SK-N-SH treated with all-trans-retinoic acid at 6 μM for 48 hours (cell line): ENCODE measurements around the gene CCL28.
"Not testable (repeated sequence)": the region's sequence is repeated elsewhere in the genome, so short reads cannot be mapped to it uniquely, and the experiment has no call there.

Experiments used
- ATAC-seq: fragments of 200-7000 bp; cut with Tn5 transposase; 3 replicates; pipeline ENCODE4 v1.9.1; 2020; ENCODE audit warnings: mild to moderate bottlenecking, moderate library complexity
- ARNTL ChIP-seq: fragments of 450-650 bp; formaldehyde crosslinking; IDR thresholded peaks from 2 replicates; pipeline ENCODE4 v1.5.0; 2020; ENCODE audit warnings: low read depth, mild to moderate bottlenecking, moderate library complexity, borderline replicate concordance
- BACH2 ChIP-seq: fragments of 250-450 bp; sonication (Bioruptor Pico); IDR thresholded peaks from 2 replicates; pipeline ENCODE4 v1.9.0; 2021; ENCODE audit warnings: mild to moderate bottlenecking, borderline replicate concordance
- CSDC2 ChIP-seq: fragments of 250-450 bp; sonication (Bioruptor Pico); IDR thresholded peaks from 2 replicates; pipeline ENCODE4 v1.5.0; 2020; ENCODE audit warnings: mild to moderate bottlenecking, moderate library complexity
- CSRNP3 ChIP-seq: fragments of 250-450 bp; sonication (Bioruptor Pico); IDR thresholded peaks from 2 replicates; pipeline ENCODE4 v1.5.1; 2021; ENCODE audit warnings: mild to moderate bottlenecking, moderate library complexity
- ESRRG ChIP-seq: fragments of 250-450 bp; sonication (Bioruptor Pico); IDR thresholded peaks from 2 replicates; pipeline ENCODE4 v1.6.1; 2021; ENCODE audit warnings: mild to moderate bottlenecking
- GLIS3 ChIP-seq: fragments of 250-450 bp; sonication (Bioruptor Pico); IDR thresholded peaks from 2 replicates; pipeline ENCODE4 v1.5.0; 2020; ENCODE audit warnings: mild to moderate bottlenecking, moderate library complexity
- ISL1 ChIP-seq: fragments of 250-450 bp; sonication (Bioruptor Pico); IDR thresholded peaks from 2 replicates; pipeline ENCODE4 v2.1.2; 2022; ENCODE audit warnings: mild to moderate bottlenecking, moderate library complexity
- OSR1 ChIP-seq: fragments of 250-450 bp; sonication (Bioruptor Pico); IDR thresholded peaks from 2 replicates; pipeline ENCODE4 v1.8.0; 2022; ENCODE audit warnings: moderate library complexity, mild to moderate bottlenecking, inconsistent platforms
- RARB ChIP-seq: fragments of 250-450 bp; sonication (Bioruptor Pico); IDR thresholded peaks from 2 replicates; pipeline ENCODE4 v1.8.0; 2021; ENCODE audit warnings: mild to moderate bottlenecking, moderate library complexity
- TCF4 ChIP-seq: fragments of 250-450 bp; sonication (Bioruptor Pico); IDR thresholded peaks from 2 replicates; pipeline ENCODE4 v1.8.0; 2021; ENCODE audit warnings: mild to moderate bottlenecking, moderate library complexity, borderline replicate concordance
- TOX ChIP-seq: fragments of 250-450 bp; sonication (Bioruptor Pico); IDR thresholded peaks from 2 replicates; pipeline ENCODE4 v1.8.0; 2021; ENCODE audit warnings: mild to moderate bottlenecking, moderate library complexity, borderline replicate concordance
- ZC3H10 ChIP-seq: fragments of 250-450 bp; sonication (Bioruptor Pico); IDR thresholded peaks from 2 replicates; pipeline ENCODE4 v1.5.1; 2021; ENCODE audit warnings: mild to moderate bottlenecking, moderate library complexity
- ZFP3 ChIP-seq: fragments of 250-450 bp; sonication (Bioruptor Pico); IDR thresholded peaks from 2 replicates; pipeline ENCODE4 v1.5.0; 2020; ENCODE audit warnings: mild to moderate bottlenecking, moderate library complexity
- ZFP30 ChIP-seq: fragments of 450-650 bp; formaldehyde crosslinking; IDR thresholded peaks from 2 replicates; pipeline ENCODE4 v1.5.0; 2022; ENCODE audit warnings: mild to moderate bottlenecking, moderate library complexity
- ZNF565 ChIP-seq: fragments of 450-650 bp; formaldehyde crosslinking; conservative IDR thresholded peaks from 2 replicates; pipeline ENCODE4 v1.5.0; 2020; ENCODE audit warnings: low read depth, mild to moderate bottlenecking, moderate library complexity
- ZNF70 ChIP-seq: fragments of 450-650 bp; formaldehyde crosslinking; IDR thresholded peaks from 2 replicates; pipeline ENCODE4 v1.5.0; 2020; ENCODE audit warnings: mild to moderate bottlenecking, moderate library complexity
- TF ChIP-seq, protein P1 (sequence below): fragments of 250-450 bp; sonication (Bioruptor Pico); IDR thresholded peaks from 2 replicates; pipeline ENCODE4 v1.5.0; 2020; ENCODE audit warnings: mild to moderate bottlenecking, moderate library complexity
- TF ChIP-seq, protein P2 (sequence below): fragments of 250-450 bp; sonication (Bioruptor Pico); IDR thresholded peaks from 2 replicates; pipeline ENCODE4 v1.8.0; 2020; ENCODE audit warnings: mild to moderate bottlenecking, moderate library complexity, borderline replicate concordance
- TF ChIP-seq, protein P3 (sequence below): fragments of 250-450 bp; sonication (Bioruptor Pico); IDR thresholded peaks from 2 replicates; pipeline ENCODE4 v1.5.1; 2020; ENCODE audit warnings: low read depth, mild to moderate bottlenecking, moderate library complexity
- TF ChIP-seq, protein P4 (sequence below): fragments of 250-450 bp; sonication (Bioruptor Pico); IDR thresholded peaks from 2 replicates; pipeline ENCODE4 v1.8.0; 2021; ENCODE audit warnings: low read depth, mild to moderate bottlenecking, moderate library complexity, borderline replicate concordance

Gene CCL28, protein sequence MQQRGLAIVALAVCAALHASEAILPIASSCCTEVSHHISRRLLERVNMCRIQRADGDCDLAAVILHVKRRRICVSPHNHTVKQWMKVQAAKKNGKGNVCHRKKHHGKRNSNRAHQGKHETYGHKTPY

DNA sequence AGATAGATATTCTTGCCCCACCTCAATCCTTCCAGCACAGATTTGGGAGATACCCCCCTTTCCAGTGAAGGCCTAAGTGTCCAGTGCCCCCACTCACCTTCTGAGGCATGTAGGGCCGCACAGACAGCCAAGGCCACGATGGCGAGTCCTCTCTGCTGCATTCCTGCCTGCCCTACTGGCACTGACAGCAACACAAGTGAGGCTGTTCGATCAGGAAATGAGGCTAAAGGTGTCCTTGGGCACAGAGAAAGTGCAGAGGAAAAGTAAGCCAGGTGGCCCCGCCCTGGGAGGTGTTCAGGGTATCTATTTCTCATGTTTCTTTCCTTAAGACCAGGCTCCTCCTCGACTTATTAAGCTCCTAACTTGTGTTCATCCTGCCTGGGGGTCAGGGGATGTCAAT, at the start of gene CCL28:
Gene CCL28 (minus strand): TSS at position 236 of the 400 bp plus-strand sequence. CDS start 75 bp downstream, at position 161.
- ATAC-seq: no peak
- TF ChIP-seq ZFP30 (CRISPR knock-in tag) (no peak), ISL1 (CRISPR knock-in tag) (no peak), ZFP3 (no peak), ZNF565 (CRISPR knock-in tag) (no peak), CSRNP3 (CRISPR knock-in tag) (no peak), ARNTL (CRISPR knock-in tag) (no peak), CSDC2 (CRISPR knock-in tag) (no peak), GLIS3 (CRISPR knock-in tag) (no peak), TOX (no peak), RARB (no peak), TCF4 (CRISPR knock-in tag) (no peak), ZC3H10 (no peak)
- TF ChIP-seq, protein P1, sequence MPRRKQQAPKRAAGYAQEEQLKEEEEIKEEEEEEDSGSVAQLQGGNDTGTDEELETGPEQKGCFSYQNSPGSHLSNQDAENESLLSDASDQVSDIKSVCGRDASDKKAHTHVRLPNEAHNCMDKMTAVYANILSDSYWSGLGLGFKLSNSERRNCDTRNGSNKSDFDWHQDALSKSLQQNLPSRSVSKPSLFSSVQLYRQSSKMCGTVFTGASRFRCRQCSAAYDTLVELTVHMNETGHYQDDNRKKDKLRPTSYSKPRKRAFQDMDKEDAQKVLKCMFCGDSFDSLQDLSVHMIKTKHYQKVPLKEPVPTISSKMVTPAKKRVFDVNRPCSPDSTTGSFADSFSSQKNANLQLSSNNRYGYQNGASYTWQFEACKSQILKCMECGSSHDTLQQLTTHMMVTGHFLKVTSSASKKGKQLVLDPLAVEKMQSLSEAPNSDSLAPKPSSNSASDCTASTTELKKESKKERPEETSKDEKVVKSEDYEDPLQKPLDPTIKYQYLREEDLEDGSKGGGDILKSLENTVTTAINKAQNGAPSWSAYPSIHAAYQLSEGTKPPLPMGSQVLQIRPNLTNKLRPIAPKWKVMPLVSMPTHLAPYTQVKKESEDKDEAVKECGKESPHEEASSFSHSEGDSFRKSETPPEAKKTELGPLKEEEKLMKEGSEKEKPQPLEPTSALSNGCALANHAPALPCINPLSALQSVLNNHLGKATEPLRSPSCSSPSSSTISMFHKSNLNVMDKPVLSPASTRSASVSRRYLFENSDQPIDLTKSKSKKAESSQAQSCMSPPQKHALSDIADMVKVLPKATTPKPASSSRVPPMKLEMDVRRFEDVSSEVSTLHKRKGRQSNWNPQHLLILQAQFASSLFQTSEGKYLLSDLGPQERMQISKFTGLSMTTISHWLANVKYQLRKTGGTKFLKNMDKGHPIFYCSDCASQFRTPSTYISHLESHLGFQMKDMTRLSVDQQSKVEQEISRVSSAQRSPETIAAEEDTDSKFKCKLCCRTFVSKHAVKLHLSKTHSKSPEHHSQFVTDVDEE (CRISPR knock-in tag): no peak
- TF ChIP-seq, protein P2, sequence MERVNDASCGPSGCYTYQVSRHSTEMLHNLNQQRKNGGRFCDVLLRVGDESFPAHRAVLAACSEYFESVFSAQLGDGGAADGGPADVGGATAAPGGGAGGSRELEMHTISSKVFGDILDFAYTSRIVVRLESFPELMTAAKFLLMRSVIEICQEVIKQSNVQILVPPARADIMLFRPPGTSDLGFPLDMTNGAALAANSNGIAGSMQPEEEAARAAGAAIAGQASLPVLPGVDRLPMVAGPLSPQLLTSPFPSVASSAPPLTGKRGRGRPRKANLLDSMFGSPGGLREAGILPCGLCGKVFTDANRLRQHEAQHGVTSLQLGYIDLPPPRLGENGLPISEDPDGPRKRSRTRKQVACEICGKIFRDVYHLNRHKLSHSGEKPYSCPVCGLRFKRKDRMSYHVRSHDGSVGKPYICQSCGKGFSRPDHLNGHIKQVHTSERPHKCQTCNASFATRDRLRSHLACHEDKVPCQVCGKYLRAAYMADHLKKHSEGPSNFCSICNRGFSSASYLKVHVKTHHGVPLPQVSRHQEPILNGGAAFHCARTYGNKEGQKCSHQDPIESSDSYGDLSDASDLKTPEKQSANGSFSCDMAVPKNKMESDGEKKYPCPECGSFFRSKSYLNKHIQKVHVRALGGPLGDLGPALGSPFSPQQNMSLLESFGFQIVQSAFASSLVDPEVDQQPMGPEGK (CRISPR knock-in tag): no peak
- TF ChIP-seq, protein P3, sequence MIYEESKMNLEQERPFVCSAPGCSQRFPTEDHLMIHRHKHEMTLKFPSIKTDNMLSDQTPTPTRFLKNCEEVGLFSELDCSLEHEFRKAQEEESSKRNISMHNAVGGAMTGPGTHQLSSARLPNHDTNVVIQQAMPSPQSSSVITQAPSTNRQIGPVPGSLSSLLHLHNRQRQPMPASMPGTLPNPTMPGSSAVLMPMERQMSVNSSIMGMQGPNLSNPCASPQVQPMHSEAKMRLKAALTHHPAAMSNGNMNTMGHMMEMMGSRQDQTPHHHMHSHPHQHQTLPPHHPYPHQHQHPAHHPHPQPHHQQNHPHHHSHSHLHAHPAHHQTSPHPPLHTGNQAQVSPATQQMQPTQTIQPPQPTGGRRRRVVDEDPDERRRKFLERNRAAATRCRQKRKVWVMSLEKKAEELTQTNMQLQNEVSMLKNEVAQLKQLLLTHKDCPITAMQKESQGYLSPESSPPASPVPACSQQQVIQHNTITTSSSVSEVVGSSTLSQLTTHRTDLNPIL (CRISPR knock-in tag): no peak

GRCh38 chr5:43461066-43461465, 48.9 kb upstream of the CCL28 start:
- ATAC-seq: no peak
- TF ChIP-seq ZC3H10 (no peak), BACH2 (CRISPR knock-in tag) (no peak), GLIS3 (CRISPR knock-in tag) (no peak), ISL1 (CRISPR knock-in tag) (no peak), ESRRG (CRISPR knock-in tag) (no peak)

DNA sequence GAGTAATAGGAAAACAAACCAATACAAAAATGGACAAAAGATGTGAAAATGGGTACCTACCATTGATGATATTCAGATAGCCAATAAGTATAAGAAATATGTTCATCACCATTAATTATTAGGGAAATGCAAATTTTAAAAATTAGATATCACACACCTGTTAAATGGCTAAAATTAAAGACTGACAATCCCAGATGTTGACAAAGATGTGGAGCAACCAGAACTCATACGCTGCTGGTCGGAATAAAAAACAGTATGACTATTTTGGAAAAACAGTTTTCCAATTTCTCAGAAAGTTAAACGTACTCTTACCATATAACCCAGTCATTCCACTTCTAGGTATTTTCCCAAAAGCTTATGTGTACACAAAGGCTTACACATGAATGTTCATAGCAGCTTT, 44.4 kb upstream of the CCL28 start:
- TF ChIP-seq OSR1 (CRISPR knock-in tag) (no peak), ZFP3 (0 out of 2 replicates have a peak, but pooled peaks have one; percentile 34)
- ATAC-seq: no peak

- not testable (repeated sequence) for ATAC-seq
Observed at GRCh38 chr5:43441575-43441974, 29.4 kb upstream of the CCL28 start.

- no peak for ATAC-seq
- no peak for TF ChIP-seq TCF4 (CRISPR knock-in tag)
- TF ChIP-seq TOX: no peak
- TF ChIP-seq, protein P4, sequence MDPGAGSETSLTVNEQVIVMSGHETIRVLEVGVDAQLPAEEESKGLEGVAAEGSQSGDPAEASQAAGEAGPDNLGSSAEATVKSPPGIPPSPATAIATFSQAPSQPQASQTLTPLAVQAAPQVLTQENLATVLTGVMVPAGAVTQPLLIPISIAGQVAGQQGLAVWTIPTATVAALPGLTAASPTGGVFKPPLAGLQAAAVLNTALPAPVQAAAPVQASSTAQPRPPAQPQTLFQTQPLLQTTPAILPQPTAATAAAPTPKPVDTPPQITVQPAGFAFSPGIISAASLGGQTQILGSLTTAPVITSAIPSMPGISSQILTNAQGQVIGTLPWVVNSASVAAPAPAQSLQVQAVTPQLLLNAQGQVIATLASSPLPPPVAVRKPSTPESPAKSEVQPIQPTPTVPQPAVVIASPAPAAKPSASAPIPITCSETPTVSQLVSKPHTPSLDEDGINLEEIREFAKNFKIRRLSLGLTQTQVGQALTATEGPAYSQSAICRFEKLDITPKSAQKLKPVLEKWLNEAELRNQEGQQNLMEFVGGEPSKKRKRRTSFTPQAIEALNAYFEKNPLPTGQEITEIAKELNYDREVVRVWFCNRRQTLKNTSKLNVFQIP: no peak
- TF ChIP-seq ZNF70 (CRISPR knock-in tag): no peak
- TF ChIP-seq, protein P1 (CRISPR knock-in tag): no peak
- TF ChIP-seq OSR1 (CRISPR knock-in tag): no peak
- no peak for TF ChIP-seq BACH2 (CRISPR knock-in tag)
- TF ChIP-seq, protein P3 (CRISPR knock-in tag): no peak
- no peak for TF ChIP-seq ZNF565 (CRISPR knock-in tag)
- no peak for TF ChIP-seq ISL1 (CRISPR knock-in tag)
Observed at GRCh38 chr5:43437062-43437660, 25.0 kb upstream of the CCL28 start.
